CD4-positive, alpha-beta T cell treated with Interleukin-17A for 1 hour (primary cell): ENCODE measurements around the gene CBY1.
"Not testable (repeated sequence)": the region's sequence is repeated elsewhere in the genome, so short reads cannot be mapped to it uniquely, and the experiment has no call there.

Experiments used
- DNase-seq: peaks from one replicate; pipeline ENCODE4 v3.0.0-alpha.2; 2020

The CBY1 gene

GRCh38 chr22:38656256-38657044 is at the start of gene CBY1, which contains the start of gene FAM227A:
Gene CBY1 (plus strand): TSS chr22:38656638. CDS start chr22:38668055, 11,417 bp downstream.
Gene FAM227A (minus strand): TSS chr22:38656392. CDS start chr22:38650168, 6,224 bp downstream.
- DNase-seq: peak; percentile 88

- DNase-seq: no peak
These were observed 48.8 kb upstream of the CBY1 start for GRCh38 chr22:38607680-38608079.

GRCh38 chr22:38608992-38609750 is 47.3 kb upstream of the CBY1 start:
- DNase-seq: no peak

- no peak for DNase-seq
These were observed 46.2 kb upstream of the CBY1 start for GRCh38 chr22:38610234-38610633.

GRCh38 chr22:38611559-38611958 is 44.9 kb upstream of the CBY1 start:
- DNase-seq: no peak

- no peak for DNase-seq
These were observed 44.0 kb upstream of the CBY1 start for GRCh38 chr22:38612217-38613006.

- DNase-seq: no peak
These were observed 42.9 kb upstream of the CBY1 start for GRCh38 chr22:38613588-38613987.

GRCh38 chr22:38614332-38615063 is 41.9 kb upstream of the CBY1 start:
- DNase-seq: no peak

- DNase-seq: not testable (repeated sequence)
These were observed 41.4 kb upstream of the CBY1 start for GRCh38 chr22:38615064-38615405.

GRCh38 chr22:38618258-38618657 is 38.2 kb upstream of the CBY1 start:
- no peak for DNase-seq

GRCh38 chr22:38618682-38619081 is 37.8 kb upstream of the CBY1 start:
- no peak for DNase-seq

GRCh38 chr22:38623351-38623750 is 33.1 kb upstream of the CBY1 start:
- DNase-seq: no peak

GRCh38 chr22:38628444-38628843 is 28.0 kb upstream of the CBY1 start:
- no peak for DNase-seq

GRCh38 chr22:38629108-38629507 is 27.3 kb upstream of the CBY1 start:
- no peak for DNase-seq

- DNase-seq: no peak
These were observed 24.7 kb upstream of the CBY1 start for GRCh38 chr22:38631724-38632123.

GRCh38 chr22:38632528-38632927 is 23.9 kb upstream of the CBY1 start:
- DNase-seq: no peak

- DNase-seq: no peak
These were observed 18.2 kb upstream of the CBY1 start for GRCh38 chr22:38638216-38638615.

GRCh38 chr22:38638728-38639127 is 17.7 kb upstream of the CBY1 start:
- DNase-seq: no peak

GRCh38 chr22:38641476-38642040 is 14.9 kb upstream of the CBY1 start:
- DNase-seq: no peak

GRCh38 chr22:38644245-38644644 is 12.2 kb upstream of the CBY1 start:
- not testable (repeated sequence) for DNase-seq

- no peak for DNase-seq
These were observed 11.0 kb upstream of the CBY1 start for GRCh38 chr22:38645430-38645829.

GRCh38 chr22:38649841-38650522 is 6.5 kb upstream of the CBY1 start:
- no peak for DNase-seq
